GM21381 (cell line): ENCODE data around the gene KBTBD4.
"Not testable (repeated sequence)": the region's sequence is repeated elsewhere in the genome, so short reads cannot be mapped to it uniquely, and the experiment has no call there.

Source experiments
- ATAC-seq: cut with Tn5 transposase; IDR thresholded peaks from one replicate; pipeline ENCODE4 v1.9.1; 2021; ENCODE audit warnings: mild to moderate bottlenecking, moderate library complexity; ENCODE audit not compliant: unreplicated experiment

The KBTBD4 gene

DNA sequence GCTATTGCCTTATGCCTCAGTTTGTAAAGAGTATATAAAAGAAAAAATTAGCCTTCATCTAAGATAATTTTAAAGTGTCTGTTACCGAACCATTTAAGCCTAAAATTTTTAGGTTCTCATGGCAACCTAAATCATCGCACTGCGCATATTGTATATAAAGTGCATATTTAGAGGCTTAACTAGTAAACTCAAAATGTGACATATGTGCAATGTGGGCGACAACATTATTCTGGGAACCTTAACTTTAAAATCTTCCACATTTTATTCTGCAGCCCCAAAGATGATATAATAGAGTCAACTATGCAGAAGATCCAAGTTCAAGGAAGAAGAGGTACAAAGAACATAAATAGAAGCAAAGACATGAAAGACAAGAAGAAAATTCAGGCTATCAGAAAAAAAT lies 48.8 kb downstream of the KBTBD4 start:
- ATAC-seq = no peak

DNA sequence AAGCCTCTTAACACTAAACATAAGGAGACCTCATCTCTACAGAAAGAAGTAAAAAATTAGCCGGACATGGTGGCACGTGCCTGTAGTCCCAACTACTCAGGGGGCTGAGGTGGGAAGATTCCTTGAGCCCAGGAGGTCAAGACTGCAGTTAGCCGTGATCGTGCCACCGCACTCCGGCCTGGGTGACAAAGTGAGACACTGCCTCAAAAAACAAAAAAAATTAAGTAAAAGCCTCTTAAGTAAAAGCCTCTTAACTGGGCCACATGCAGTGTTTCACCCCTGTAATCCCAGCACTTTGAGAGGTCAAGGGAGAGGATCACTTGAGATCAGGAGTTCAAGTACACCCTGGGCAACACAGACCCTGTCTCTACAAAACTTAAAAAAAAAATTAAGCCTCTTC lies 51.6 kb downstream of the KBTBD4 start:
- no peak for ATAC-seq

GRCh38 chr11:47526032-47526431 lies 52.7 kb downstream of the KBTBD4 start:
- not testable (repeated sequence) for ATAC-seq

DNA sequence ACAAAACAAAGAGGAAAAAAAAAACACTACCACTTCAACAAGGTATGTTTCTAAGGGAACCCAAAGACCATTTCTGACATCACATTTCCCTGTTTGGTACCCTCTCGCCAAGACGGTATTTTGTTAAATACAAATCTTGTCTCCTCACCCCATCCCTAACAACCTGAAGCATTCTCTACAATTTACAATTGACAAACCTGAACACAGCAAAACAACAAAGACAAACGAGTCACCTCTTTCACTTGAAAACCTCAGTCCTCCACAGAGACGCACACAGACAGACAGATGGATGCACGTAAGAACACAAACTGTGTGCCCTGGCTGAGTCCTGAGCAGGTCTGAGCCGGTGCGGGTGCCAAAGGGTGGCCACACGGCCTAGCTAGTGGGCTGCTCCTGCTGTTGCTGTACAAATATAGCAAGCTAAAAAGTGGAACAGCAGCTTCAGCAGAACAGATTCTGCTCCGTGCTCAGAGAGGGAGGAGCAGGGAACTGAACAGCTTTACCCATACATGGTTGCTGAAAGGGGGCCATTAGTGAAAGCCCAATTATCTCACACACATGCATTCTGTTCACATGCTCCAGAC lies 54.4 kb downstream of the KBTBD4 start:
- ATAC-seq = no peak

GRCh38 chr11:47523490-47524225 lies 55.1 kb downstream of the KBTBD4 start:
- ATAC-seq = peak; percentile 39
